Mucosa of gallbladder (tissue), 1 donor: ENCODE results near the gene OAF. TPM values are rescaled to one million over a fixed set of nuclear protein-coding genes. Genes with fewer than 3 reads are reported as not detected.

ENCODE experiments used
- DNase-seq: peaks from one replicate; pipeline ENCODE4 v3.0.0-alpha.2; 2020; ENCODE audit warnings: low spot score
- total RNA-seq: library from RNA; stranded (reverse); gene quantifications from one replicate; pipeline ENCODE4 v1.2.1, GENCODE V29; 2021
- donor health status: DM: no; HTN: no; CAD: no.

The OAF gene
- total RNA-seq, 1 donor from 2014 or later = 123 TPM

GRCh38 chr11:120183701-120184141, 27.1 kb upstream of the OAF start:
- no peak for DNase-seq

- no peak for DNase-seq
Observed at GRCh38 chr11:120184371-120184945, 26.4 kb upstream of the OAF start.

- peak; percentile 85 for DNase-seq
Observed at GRCh38 chr11:120184946-120185705, 25.7 kb upstream of the OAF start.

GRCh38 chr11:120185706-120186455, 25.0 kb upstream of the OAF start:
- DNase-seq = no peak

- DNase-seq = no peak
Observed at GRCh38 chr11:120186456-120186773, 24.4 kb upstream of the OAF start.

GRCh38 chr11:120186774-120187591, 23.8 kb upstream of the OAF start:
- peak; percentile 38 for DNase-seq

GRCh38 chr11:120188371-120188770, 22.5 kb upstream of the OAF start:
- DNase-seq = no peak

- DNase-seq = no peak
Observed at GRCh38 chr11:120188811-120189455, 21.9 kb upstream of the OAF start.

- no peak for DNase-seq
Observed at GRCh38 chr11:120191058-120191457, 19.8 kb upstream of the OAF start.

- DNase-seq = peak; percentile 34
Observed at GRCh38 chr11:120192831-120193625, 17.8 kb upstream of the OAF start.

- DNase-seq = no peak
Observed at GRCh38 chr11:120194166-120194565, 16.7 kb upstream of the OAF start.

- no peak for DNase-seq
Observed at GRCh38 chr11:120195601-120196320, 15.1 kb upstream of the OAF start.

GRCh38 chr11:120196826-120197225, 14.0 kb upstream of the OAF start:
- no peak for DNase-seq

GRCh38 chr11:120197251-120197891, 13.5 kb upstream of the OAF start:
- DNase-seq = no peak

- DNase-seq = no peak
Observed at GRCh38 chr11:120197977-120198376, 12.9 kb upstream of the OAF start.

GRCh38 chr11:120198403-120198786, 12.4 kb upstream of the OAF start:
- no peak for DNase-seq

- no peak for DNase-seq
Observed at GRCh38 chr11:120198787-120199469, 11.9 kb upstream of the OAF start.

GRCh38 chr11:120199613-120200012, 11.2 kb upstream of the OAF start:
- no peak for DNase-seq

- no peak for DNase-seq
Observed at GRCh38 chr11:120200677-120201076, 10.2 kb upstream of the OAF start.
